C1 segment of cervical spinal cord (tissue), 14 donors: ENCODE measurements around the gene DMD.

Source experiments
- DNase-seq, 14 donors: peaks; one replicate each; lab custom pipeline; 2025; lab: John Stamatoyannopoulos, UW

DMD gene

DNA sequence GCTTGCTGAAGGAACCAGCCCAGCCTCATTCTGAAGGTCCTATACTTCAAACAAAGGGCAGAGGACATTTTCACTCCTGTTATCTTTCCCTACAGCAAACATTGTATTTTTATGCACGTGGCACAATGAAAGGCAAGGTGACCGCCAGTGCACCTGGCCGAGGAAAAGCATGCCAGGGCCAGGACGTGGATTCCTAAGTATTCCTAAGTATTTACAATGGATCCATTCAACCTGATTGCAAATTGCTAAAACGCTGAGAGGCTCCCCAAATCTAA, 2011.6 kb downstream of the DMD start:
- DNase-seq: no peak

DNA sequence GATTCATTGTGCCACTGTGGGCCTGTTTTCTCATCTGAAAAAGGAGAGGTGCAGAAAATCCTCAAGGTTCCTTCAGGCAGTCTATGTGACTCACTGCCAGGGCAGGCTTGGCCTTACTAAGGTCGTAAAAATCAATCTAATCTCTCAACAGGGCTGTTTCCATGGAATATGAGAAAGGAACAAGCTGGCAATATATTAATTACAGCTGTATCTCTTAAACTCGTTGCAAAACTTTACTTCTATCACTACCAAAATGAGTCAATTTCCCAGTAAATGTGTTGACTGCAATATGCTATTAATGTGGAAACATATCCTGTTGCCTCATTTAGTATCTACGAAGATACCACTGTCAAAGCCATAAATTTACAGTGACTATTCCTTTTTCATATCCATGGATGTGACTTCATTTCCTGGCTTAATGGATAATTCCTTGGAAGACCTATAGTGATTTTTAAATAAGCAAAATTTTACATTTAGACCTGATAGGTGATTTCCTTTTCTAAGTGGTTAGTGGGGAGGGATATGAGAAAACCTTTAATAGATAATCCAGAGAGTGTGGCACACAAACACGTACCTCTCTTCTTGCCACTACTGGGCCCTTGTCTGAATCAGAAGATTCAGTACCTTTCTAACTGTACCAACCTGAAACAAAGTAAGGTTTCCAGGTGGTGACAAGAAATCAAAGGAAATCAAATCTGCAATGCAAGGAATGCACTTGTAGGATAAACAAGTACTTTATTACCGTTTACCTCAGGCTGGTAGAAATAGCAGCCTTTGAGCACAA, 2012.1 kb downstream of the DMD start:
- no peak for DNase-seq

DNA sequence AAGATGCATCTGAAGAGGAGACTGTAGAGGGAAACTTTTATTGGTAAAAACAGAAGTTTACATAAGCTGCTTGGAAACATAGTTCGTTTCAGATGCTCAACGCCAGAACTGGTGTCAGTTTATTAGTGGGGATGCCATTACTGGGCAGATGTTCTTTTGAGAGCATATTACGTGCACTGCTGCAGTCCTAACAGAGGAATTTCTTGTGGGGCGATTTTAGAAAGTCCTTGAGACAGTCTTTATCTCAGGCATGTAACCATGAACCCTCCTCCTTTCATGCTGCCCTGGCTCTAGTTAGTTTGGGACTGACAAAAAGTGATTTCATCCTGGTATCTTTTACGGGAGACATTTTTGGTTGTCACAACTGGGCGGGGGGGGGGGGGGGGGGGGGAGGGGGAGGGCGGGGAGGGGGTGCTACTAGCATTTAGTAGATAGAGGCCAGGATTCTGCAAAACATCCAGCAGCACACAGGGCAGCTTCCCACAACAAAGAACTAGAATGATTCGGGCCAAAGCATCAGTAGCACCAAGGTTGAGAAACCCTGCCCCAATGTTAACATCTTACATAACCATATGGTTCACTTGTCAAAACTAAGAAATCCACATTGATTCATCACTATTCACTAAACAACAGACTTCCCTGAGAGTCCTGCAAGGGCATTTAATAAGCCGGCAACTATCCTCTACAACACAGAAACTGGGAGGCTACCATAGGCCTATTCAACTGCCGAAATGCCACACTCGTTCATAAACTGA, 2021.0 kb downstream of the DMD start:
- DNase-seq: no peak

DNA sequence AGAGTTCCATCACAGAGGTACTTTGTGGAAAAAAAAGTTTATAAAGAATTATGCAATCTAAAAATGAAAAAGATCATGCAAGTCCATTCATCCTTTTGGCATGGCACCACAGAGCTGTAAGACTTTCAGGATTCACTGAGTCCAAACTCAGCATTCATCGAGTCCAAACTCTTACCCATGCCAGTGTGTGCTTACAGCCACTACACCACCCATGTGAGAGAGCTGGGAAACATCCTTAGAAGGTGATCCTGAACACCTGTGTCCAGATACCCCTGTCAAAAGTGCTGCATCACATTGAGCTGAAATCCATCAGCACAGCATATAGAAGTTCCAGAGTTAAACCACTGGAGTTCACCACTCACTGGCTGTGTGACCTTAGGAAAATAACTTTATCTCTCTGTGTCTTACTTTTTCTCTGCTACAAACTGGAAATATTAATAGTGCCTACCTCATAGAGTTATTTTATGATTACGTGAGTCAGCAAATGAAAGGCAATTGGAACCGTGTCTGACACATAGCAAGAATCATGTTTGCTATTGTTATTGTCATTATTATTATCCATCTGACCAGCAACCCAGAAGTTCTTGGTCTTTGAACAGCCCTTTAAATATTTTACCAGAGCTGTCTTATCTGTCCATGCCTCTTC, 2024.5 kb downstream of the DMD start:
- DNase-seq: no peak

DNA sequence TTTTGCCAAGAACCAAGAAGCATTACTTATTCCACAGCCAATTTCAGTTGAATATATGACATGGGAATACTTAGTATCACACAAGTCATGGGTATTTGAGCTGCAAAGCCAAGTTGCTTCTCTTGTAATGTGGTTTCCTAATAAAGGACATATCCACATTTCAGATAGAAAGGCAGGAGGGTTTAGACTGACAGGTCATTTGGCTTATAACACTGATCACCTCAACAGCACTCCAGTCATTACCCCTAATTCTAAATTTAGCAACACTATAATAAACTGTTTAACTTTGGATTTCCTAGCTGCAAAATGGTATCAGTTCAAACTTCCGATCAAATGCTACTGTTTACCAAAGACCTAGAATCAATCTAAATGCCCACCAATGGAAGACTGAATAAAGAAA, 2025.5 kb downstream of the DMD start:
- no peak for DNase-seq

DNA sequence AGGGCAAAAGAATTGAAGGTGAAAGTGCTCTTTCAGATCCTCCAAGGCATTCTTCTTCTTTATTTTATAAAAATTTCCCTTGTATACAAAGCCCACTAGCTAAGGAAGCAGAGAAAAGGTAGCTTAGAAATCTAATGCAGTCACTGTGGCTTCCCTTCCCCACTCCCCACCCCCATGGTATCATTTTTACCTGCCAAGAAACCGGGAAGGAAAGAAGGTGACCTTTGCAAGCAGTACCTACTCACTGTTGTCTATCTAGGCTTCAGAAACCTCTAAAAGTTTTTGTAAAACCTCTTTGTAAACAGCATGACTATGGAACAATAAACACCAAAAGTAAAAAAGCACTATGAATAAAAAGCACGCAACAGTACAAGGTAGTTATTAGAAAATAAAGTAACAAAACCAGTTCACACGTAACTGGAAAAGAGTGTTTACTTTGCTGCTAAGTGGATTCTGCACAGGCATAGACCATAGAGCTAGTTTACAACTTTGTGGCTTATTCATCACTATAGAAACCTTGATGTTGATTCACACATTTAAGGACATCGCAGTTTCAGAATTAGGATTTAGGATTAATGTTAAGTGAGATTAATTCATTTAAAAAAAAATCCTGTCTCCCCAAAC, 2029.9 kb downstream of the DMD start:
- no peak for DNase-seq

DNA sequence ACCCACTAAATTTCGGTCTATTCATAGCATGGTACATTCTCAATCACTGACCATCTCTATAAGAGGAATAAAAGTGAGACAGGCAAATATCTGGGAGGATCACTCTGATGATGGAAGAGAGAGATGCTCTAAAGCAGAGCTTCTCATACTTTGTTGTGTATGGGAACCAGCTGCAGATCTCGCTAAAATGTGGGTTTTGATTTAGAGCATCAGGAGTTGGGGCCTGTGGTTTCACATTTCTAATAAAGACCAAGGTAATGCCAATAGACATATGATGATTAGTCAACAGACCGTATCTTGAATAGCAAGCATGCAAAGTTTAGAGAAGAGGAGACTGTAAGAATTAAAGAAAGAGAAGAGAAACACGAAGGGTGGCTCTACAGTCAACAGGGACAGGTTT, 2032.1 kb downstream of the DMD start:
- no peak for DNase-seq

DNA sequence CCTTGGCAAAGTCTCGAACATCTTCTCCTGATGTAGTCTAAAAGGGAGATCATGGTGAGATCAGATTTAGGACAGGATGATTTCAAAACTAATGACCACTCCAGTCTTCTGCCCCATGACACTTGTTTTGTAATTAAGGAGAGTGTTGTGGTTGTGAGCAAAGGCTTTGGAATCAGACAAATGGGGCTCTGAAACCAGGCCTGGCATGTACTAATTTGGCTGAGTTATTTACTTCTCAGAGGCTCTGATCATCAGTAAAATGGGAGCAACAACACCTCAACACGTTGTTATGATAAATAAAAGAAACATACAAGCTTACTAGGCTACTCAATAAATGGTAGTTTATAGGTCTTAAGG, 2032.6 kb downstream of the DMD start:
- DNase-seq: no peak

DNA sequence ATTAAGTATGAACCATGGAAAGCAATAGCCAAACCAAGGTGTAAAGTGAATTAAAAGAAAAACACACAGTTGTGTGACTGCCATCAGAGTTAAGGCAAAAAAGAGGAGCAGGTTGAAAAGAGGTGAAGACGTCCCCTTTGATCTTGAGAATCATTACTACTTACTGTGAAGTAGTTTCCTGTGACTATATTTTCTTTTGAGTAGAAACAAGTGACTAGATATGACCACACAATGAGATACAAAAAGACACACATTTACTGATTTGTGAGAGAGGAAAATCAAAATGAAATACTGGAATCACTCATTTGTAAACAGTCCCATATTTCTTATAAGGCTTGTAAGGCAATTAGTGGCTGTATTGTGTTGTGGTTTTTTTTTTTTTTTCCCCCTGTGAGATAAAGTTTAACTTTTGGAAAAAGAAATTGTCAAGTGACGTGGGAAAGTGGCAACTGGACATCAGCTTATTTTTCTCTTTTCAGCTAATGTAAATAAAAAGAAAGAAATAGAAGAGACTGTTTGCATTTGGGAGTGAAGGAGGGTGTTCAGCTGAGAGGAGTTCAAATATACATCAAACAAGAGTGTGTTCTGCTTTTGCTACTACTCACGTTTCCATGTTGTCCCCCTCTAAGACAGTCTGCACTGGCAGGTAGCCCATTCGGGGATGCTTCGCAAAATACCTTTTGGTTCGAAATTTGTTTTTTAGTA, 2033.1 kb downstream of the DMD start:
- DNase-seq: no peak

DNA sequence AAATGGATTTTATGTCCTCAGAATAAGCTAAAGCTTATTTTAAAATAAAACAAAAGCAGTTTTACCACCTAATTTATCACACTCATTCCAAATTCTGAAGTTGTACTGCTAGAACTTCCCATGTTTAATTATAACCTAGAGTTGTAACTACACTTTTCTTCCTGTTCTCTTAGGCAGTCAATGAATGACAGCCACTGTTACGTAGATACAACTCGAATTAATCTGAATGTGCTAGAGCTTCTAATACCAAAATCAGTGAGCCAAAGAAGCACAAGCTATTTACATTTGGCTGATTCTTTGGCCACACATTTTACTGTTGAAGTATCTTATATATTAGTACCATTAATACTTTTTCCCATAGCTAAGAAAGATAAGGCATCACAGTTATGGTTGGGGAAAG, 2040.6 kb downstream of the DMD start:
- DNase-seq: no peak

DNA sequence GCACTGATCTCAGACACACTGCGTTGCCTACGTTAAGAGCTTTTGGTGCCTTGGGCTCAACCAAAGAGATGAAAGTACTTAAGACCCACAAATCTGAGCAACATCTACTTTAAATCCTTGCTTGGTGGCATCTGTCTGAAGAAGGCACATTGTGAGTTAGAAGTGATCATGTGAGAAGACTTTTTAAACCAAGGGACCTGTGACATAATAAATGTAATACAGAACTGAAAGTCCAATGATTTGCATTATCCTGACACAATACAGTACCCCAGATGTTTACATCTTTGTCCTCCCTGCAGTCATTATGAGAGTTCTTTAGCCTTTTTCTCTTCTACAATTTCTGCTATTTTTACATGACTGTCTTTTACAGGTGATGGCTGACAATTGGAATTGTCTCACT, 2042.8 kb downstream of the DMD start:
- DNase-seq: no peak

DNA sequence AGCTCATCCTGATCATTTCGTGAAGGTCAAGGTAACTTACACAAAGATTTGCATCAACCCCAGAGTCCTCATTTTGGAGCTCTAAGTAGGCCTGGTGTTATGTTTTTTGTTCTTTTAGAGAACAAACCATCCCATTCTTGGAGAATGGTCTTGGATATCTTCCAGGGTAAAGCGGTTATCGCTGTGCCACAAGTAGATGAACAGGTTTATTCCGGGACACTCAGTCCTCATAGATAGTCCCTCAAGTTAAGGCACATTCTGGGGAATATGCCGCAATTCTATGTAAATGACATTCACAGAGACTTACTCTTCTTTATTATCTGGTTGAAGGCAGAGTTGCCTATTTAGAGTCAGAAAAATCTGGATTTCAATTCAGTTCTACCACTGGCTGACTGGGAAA, 2044.5 kb downstream of the DMD start:
- no peak for DNase-seq

DNA sequence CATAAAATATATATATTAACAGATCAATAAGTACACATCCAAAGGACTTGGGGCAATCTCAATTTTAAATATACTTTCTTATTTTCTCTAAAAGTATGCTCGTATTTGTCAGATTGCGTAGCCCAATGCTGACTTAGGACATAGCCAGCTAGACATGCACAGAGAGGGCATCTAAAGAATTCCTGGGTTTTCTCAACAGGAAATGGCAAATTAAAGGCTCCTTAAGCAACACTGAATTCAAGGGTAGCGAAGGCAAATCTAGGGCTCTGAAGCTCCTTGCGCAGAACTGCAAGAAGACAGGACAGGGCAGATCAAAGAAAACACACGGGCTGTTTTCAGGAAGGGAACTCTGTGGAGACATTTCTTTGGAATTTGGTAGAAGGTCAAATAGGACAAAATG, 2044.9 kb downstream of the DMD start:
- DNase-seq: no peak

DNA sequence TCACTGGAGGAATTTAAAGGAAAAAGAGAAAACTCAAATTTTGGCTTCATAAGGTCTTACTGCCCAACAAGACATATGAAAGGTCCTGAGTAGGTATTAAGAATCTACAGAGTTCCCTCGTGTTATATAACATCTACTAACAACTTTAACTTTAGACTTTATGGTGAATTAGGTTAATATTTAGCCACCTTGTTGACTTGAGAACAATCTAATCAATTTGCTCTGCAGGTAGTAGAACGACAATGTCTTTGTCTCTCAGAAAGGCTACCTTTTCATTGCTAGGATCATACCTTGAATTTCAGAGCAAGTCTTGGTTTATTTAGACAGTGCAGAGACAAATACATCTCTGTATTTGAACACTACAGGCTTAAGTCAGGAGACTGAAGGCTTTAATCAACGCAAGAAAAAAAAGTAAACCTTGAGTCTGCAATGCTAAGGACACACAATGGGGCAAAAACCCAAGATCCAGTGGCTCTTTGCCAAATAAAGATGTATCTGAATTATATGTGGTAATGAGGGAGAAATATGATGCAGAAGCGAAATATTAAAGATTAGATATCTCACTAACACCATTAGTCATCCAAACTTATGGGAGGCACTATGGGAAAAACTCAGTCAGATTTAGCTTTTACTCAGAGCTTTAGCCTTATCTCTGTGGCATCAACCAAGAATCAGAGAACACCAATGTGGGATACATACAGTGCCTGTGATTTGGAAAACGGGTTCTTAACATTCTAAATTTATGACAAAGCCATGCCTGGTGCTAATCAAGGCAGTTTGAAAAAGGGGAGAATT, 2045.9 kb downstream of the DMD start:
- DNase-seq: no peak

DNA sequence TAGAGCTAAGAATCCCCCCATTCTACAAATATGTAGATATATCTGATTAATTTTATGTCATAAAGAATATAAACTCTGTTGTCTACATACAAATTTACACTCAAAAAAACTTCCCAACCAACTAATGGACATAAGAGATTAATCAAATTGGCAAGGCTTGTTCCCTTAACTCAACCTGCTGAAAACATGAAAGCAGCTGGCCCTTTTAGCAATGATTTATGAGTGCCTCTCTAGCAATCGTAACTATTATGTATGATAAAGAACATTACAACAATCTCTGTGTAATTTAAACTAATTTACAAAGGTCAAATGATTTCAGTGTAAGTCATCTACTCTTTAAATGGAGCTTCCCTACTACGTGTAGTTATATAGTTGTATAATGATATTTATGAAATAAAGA, 2056.4 kb downstream of the DMD start:
- DNase-seq: no peak

DNA sequence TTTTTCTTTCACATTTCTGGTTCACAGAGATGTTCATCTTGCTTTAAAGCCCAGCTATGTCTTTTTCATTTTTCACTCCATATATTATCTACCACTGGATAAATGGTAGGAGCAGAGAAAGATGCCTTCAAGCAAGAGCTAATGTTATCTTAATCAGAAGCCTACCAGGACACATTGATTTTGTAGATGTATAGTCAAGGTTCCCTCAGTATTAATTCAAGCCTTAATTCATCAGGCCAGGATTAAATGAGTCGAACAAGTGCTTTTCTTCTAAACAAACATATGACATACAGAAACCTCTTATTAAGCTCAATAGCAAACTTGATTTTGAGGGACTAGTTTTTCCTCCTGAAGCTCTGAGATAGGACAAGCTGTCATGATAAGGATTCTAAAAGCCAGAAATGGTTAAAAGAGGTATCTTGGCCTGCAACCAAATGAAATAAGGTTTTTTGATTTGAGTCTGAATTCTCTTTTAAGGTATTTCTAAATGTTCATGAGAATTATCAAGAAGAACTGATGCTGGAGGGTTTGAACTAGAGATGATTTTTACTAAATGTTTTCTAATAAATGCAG, 2057.8 kb downstream of the DMD start:
- no peak for DNase-seq

DNA sequence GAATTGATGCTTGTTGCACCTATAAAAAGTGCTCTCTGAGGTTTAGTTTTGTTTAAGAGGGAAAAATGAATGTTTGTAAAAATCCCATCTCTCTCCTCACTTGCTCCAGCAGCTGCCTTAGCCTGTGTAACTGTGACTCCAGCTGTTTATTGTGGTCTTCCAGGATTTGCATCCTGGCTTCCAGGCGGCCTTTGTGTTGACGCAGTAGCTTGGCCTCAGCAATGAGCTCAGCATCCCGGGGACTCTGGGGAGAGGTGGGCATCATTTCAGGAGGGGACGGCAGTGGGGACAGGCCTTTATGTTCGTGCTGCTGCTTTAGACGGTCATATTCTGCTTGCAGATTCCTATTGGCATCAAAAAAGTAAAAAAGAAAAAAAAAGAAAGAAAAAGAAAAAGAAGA, 2064.2 kb downstream of the DMD start:
- DNase-seq: no peak

DNA sequence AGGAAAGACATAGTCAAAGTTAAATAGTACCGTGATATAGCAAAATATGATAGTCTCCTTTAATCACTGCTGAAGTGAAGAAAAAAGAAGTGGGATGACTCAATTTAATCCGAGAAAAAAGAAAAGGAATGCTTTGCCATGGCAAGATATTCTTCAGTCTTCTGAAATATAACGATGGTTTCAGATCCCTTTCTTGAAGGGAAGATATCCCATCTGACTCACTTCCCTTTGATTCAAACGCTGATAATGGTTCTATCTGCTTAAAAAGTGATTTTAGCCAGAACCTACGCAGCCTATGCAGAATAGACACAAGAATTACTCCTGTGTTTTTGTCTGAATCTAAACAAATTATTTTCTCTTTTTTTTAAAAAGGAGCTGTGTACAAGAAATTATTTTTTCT, 2071.4 kb downstream of the DMD start:
- DNase-seq: no peak

DNA sequence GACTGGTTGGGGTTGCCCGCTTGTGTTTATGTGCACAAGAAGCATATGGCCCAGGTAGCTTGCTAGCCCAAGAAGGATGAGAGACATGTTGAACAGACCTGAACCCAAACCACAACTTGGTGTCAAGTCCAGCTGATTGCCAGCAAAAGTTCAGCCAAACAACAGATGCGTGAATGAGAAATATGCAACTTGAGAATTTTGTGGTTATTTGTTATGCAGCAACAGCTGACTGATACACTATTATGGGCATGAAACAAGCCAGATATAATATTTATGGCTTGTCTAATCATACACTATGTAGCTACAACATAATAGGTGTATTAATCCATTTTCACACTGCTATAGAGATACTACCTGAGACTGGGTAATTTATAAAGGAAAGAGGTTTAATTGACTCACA, 2073.2 kb downstream of the DMD start:
- no peak for DNase-seq

DNA sequence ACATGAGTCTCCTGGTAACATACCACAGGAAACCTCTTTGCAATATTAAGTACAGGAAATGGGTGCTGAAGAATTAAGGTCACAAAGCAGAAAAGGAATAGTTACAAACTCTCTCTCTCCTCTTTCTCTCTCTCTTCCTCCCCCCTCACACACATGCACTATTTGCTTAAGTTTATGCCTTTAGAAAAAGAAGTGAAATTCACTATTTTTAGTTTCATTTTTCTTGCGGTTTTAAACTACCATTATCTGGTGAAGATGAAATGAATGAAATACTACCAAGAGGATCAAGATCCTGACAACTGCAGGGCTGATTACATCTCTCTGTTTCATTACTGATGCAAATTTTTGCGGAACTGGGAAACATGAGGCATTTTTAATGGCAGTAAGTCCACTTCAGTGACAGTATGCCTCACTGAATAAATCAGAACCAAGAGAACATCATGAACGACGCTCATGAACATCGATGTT, 2075.2 kb downstream of the DMD start:
- DNase-seq: no peak

DNA sequence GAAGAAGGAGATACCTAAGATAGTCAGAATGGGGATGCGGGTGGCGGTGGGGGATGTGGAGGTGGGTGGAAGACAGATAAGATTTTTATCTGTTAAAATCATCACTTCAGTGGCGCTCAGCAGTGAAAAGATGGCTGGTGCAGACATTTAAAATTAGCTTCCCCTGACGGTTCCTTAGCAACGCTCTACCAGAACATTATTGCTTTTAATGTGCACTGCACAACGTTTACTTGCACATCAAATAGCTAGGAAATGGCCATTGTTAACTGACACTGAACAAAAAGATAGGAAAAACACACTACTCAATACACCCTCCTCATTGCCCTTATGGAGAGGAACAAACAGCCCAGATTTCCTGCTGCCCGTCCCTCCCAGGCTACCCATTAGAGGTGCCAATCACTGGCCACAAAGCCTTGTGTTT, 2078.5 kb downstream of the DMD start:
- DNase-seq: no peak
